Endodermal cell (in vitro differentiated cells): Measurements from ENCODE around the gene CROCC2. TPM values are rescaled to one million over a fixed set of nuclear protein-coding genes. Genes with fewer than 3 reads are reported as not detected.
A peak's percentile ranks its signal among the peaks of the same experiment; 100 is the strongest.

ENCODE experiments used
- DNase-seq: peaks from one replicate; pipeline ENCODE4 v3.0.0-alpha.2; 2017
- H3K27ac ChIP-seq: 2 replicates; pipeline ENCODE4 v1.5.1; 2013; ENCODE audit warnings: mild to moderate bottlenecking, low read depth, low read length, moderate library complexity
- H3K27me3 ChIP-seq: 2 replicates; pipeline ENCODE4 v1.6.1; 2013; ENCODE audit warnings: mild to moderate bottlenecking, low read length, moderate library complexity; ENCODE audit not compliant: insufficient read depth, control insufficient read depth, poor library complexity, severe bottlenecking
- H3K36me3 ChIP-seq: 2 replicates; pipeline ENCODE4 v1.7.0; 2013; ENCODE audit warnings: mild to moderate bottlenecking, low read length, moderate library complexity; ENCODE audit not compliant: control insufficient read depth, insufficient read depth
- H3K4me1 ChIP-seq: one replicate; pipeline ENCODE4 v1.7.0; 2013; ENCODE audit warnings: low read length; ENCODE audit not compliant: control insufficient read depth, insufficient read depth
- H3K4me3 ChIP-seq: 2 replicates; pipeline ENCODE4 v1.5.1; 2013; ENCODE audit warnings: mild to moderate bottlenecking, low read length, moderate library complexity
- H3K9ac ChIP-seq: 2 replicates; pipeline ENCODE4 v1.6.1; 2013; ENCODE audit warnings: mild to moderate bottlenecking, low read length, moderate library complexity; ENCODE audit not compliant: poor library complexity, severe bottlenecking; ENCODE audit errors: extremely low read depth
- H3K9me3 ChIP-seq: 2 replicates; pipeline ENCODE4 v1.6.1; 2013; ENCODE audit warnings: mild to moderate bottlenecking, low read length, moderate library complexity; ENCODE audit not compliant: control insufficient read depth
- H3K27ac Mint-ChIP-seq: 2 replicates; pipeline ENCODE4 v1.8.0; 2020; ENCODE audit warnings: mixed read lengths
- H3K27me3 Mint-ChIP-seq: 2 replicates; pipeline ENCODE4 v1.8.0; 2021; ENCODE audit warnings: mild to moderate bottlenecking, mixed read lengths; ENCODE audit not compliant: insufficient read depth
- H3K36me3 Mint-ChIP-seq: 2 replicates; pipeline ENCODE4 v1.8.0; 2020; ENCODE audit warnings: low read depth, mixed read lengths
- H3K4me1 Mint-ChIP-seq: 2 replicates; pipeline ENCODE4 v1.8.0; 2020; ENCODE audit warnings: mixed read lengths
- H3K4me3 Mint-ChIP-seq: 2 replicates; pipeline ENCODE4 v1.8.0; 2020; ENCODE audit warnings: mild to moderate bottlenecking, moderate library complexity, mixed read lengths
- H3K9me3 Mint-ChIP-seq: 2 replicates; pipeline ENCODE4 v1.8.0; 2020; ENCODE audit warnings: mild to moderate bottlenecking, mixed read lengths
- WGBS, 2 experiments: methylation state at CpG; one replicate each; pipeline versions ENCODE4 v1.1.5 to v1.1.7; 2013; ENCODE audit warnings: missing lambda C conversion rate in 2 of 2, mixed read lengths in 1 of 2; ENCODE audit not compliant: insufficient coverage in 1 of 2, insufficient read length in 1 of 2; 5-methylcytosine and 5-hydroxymethylcytosine counted together
- total RNA-seq, 2 donors: library from RNA; stranded (reverse); fragmentation: NEBNext Ultra II Directional in 1 of 2; extraction: Animal tissue kit (Norgen Biotek cat#: 25700) in 1 of 2; gene quantifications; 2 replicates in 1 of 2; 3 replicates in 1 of 2; pipeline ENCODE4 v1.2.1, GENCODE V29; 2021
- TF ChIP-seq, protein P1 (sequence below): fragments of 200-600 bp; sonication (generic); conservative IDR thresholded peaks from 2 replicates; pipeline ENCODE4 v1.5.0; 2021; ENCODE audit warnings: antibody characterized with exemption, mild to moderate bottlenecking

CROCC2 gene
- total RNA-seq, 2 donors from 2014 or later = not detected

GRCh38 chr2:240934701-240935102 lies 28.6 kb downstream of the CROCC2 start:
- peaks cover 14% of the 10 kb centered on the region for H3K27me3 ChIP-seq
- Mint-ChIP-seq H3K27ac (no peak overlapping the region), H3K36me3 (no peaks in the 10 kb centered on the region), H3K27me3 (peaks cover 2% of the 10 kb centered on the region), H3K9me3 (peaks cover 12% of the 10 kb centered on the region), H3K4me3 (no peak overlapping the region), H3K4me1 (no peaks in the 10 kb centered on the region)
- no peak overlapping the region for H3K4me3 ChIP-seq
- H3K4me1 ChIP-seq = no peaks in the 10 kb centered on the region
- no peak overlapping the region for H3K27ac ChIP-seq
- no peak overlapping the region for H3K9ac ChIP-seq
- no peaks in the 10 kb centered on the region for H3K9me3 ChIP-seq
- TF ChIP-seq, protein P1, sequence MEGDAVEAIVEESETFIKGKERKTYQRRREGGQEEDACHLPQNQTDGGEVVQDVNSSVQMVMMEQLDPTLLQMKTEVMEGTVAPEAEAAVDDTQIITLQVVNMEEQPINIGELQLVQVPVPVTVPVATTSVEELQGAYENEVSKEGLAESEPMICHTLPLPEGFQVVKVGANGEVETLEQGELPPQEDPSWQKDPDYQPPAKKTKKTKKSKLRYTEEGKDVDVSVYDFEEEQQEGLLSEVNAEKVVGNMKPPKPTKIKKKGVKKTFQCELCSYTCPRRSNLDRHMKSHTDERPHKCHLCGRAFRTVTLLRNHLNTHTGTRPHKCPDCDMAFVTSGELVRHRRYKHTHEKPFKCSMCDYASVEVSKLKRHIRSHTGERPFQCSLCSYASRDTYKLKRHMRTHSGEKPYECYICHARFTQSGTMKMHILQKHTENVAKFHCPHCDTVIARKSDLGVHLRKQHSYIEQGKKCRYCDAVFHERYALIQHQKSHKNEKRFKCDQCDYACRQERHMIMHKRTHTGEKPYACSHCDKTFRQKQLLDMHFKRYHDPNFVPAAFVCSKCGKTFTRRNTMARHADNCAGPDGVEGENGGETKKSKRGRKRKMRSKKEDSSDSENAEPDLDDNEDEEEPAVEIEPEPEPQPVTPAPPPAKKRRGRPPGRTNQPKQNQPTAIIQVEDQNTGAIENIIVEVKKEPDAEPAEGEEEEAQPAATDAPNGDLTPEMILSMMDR = no peak
- WGBS, 2 experiments = 90 to 96% methylated on average over 7 to 12 of the region's 12 CpGs
- peak; percentile 35 for DNase-seq
- no peaks in the 10 kb centered on the region for H3K36me3 ChIP-seq

DNA sequence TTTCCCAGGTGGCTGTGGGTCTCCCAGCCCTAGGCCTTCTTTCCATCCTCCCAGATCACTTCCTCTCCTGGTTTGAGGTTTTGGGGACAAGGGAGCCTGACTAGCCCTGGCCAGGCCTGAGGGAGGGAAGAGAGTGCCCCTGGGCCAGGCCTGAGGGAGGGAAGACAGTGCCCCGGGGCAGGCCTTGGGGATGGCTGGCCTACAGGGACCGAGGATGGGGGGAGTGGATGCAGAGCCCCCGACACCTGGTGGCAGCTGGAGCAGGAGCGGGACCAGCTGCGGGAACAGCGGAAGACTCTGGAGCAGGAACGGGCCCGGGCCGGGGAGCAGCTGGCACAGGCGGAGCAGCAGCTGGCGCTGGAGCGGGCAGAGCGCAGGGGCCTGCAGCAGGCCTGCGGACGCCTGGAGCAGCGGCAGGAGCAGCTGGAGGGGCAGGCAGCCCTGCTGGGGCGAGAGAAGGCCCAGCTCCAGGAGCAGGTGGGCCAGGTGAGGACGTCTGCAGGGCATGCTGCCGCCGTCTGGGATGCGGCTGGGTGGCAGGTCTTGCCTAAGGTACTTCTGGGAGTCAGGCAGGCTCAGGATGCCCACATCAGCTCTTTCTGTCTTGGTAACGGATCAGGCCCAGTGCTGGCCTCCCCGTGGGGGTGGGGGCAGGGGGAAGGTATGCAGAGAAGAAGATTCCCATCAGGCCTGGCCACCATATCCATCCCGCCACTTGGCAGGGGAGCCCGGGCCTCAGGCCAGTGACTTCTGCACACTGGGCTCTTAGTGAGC lies 29.2 kb downstream of the CROCC2 start:
- Histone ChIP-seq H3K9ac (no peak overlapping the region), H3K27me3 (peaks cover 18% of the 10 kb centered on the region), H3K4me1 (no peaks in the 10 kb centered on the region), H3K4me3 (no peak overlapping the region), H3K9me3 (no peaks in the 10 kb centered on the region), H3K36me3 (no peaks in the 10 kb centered on the region), H3K27ac (no peak overlapping the region)
- H3K27ac Mint-ChIP-seq = no peak overlapping the region
- TF ChIP-seq, protein P1 = no peak
- H3K36me3 Mint-ChIP-seq = no peaks in the 10 kb centered on the region
- peaks cover 12% of the 10 kb centered on the region for H3K9me3 Mint-ChIP-seq
- DNase-seq = peak; percentile 44
- WGBS, 2 experiments = 91 to 92% methylated on average over 22 to 25 of the region's 25 CpGs
- no peaks in the 10 kb centered on the region for H3K4me1 Mint-ChIP-seq
- H3K27me3 Mint-ChIP-seq = peaks cover 2% of the 10 kb centered on the region
- no peak overlapping the region for H3K4me3 Mint-ChIP-seq

GRCh38 chr2:240936106-240936505 lies 30.0 kb downstream of the CROCC2 start:
- Histone ChIP-seq H3K4me3 (no peak overlapping the region), H3K27me3 (peaks cover 21% of the 10 kb centered on the region), H3K36me3 (no peaks in the 10 kb centered on the region), H3K27ac (no peak overlapping the region), H3K9me3 (no peaks in the 10 kb centered on the region), H3K4me1 (no peaks in the 10 kb centered on the region), H3K9ac (no peak overlapping the region)
- TF ChIP-seq, protein P1 = no peak
- Mint-ChIP-seq H3K4me3 (no peak overlapping the region), H3K4me1 (no peaks in the 10 kb centered on the region), H3K27me3 (peaks cover 8% of the 10 kb centered on the region), H3K9me3 (peaks cover 12% of the 10 kb centered on the region), H3K36me3 (no peaks in the 10 kb centered on the region), H3K27ac (no peak overlapping the region)
- peak; percentile 13 for DNase-seq
- WGBS, 2 experiments = 88 to 96% methylated on average over 5 to 9 of the region's 9 CpGs
